ENCODE measurements around the gene VPS35L.
A peak's percentile ranks its signal among the peaks of the same experiment; 100 is the strongest.

VPS35L gene

GRCh38 chr16:19595043-19595767 lies 39.7 kb downstream of the VPS35L start:
- no peak for DNase-seq (ENCODE audit: low spot score)

GRCh38 chr16:19598805-19599510 lies 43.5 kb downstream of the VPS35L start:
- no peak for DNase-seq (ENCODE audit: low spot score)

- DNase-seq (ENCODE audit: low spot score), result no peak
Measured at GRCh38 chr16:19599968-19600716, 44.6 kb downstream of the VPS35L start.

GRCh38 chr16:19601083-19601976 lies 45.8 kb downstream of the VPS35L start:
- DNase-seq (ENCODE audit: low spot score), result peak; percentile 54

- no peak for DNase-seq (ENCODE audit: low spot score)
Measured at GRCh38 chr16:19604911-19605310, 49.4 kb downstream of the VPS35L start.

- no peak for DNase-seq (ENCODE audit: low spot score)
Measured at GRCh38 chr16:19605701-19606100, 50.2 kb downstream of the VPS35L start.

GRCh38 chr16:19607616-19608280 lies 52.2 kb downstream of the VPS35L start:
- DNase-seq (ENCODE audit: low spot score), result peak; percentile 71

- no peak for DNase-seq (ENCODE audit: low spot score)
Measured at GRCh38 chr16:19609359-19609758, 53.9 kb downstream of the VPS35L start.

GRCh38 chr16:19610200-19610599 lies 54.7 kb downstream of the VPS35L start:
- no peak for DNase-seq (ENCODE audit: low spot score)

- no peak for DNase-seq (ENCODE audit: low spot score)
Measured at GRCh38 chr16:19613834-19614233, 58.3 kb downstream of the VPS35L start.

- no peak for DNase-seq (ENCODE audit: low spot score)
Measured at GRCh38 chr16:19616241-19616640, 60.7 kb downstream of the VPS35L start.

GRCh38 chr16:19618876-19619275 lies 63.4 kb downstream of the VPS35L start:
- DNase-seq (ENCODE audit: low spot score), result no peak

GRCh38 chr16:19621445-19621844 lies 65.9 kb downstream of the VPS35L start:
- DNase-seq (ENCODE audit: low spot score), result no peak

- DNase-seq (ENCODE audit: low spot score), result no peak
Measured at GRCh38 chr16:19625039-19625438, 69.5 kb downstream of the VPS35L start.

GRCh38 chr16:19636436-19637267 lies 81.1 kb downstream of the VPS35L start:
- DNase-seq (ENCODE audit: low spot score), result no peak

- DNase-seq (ENCODE audit: low spot score), result no peak
Measured at GRCh38 chr16:19639986-19640421, 84.5 kb downstream of the VPS35L start.

GRCh38 chr16:19642501-19642900 lies 87.0 kb downstream of the VPS35L start:
- no peak for DNase-seq (ENCODE audit: low spot score)

- no peak for DNase-seq (ENCODE audit: low spot score)
Measured at GRCh38 chr16:19644877-19645276, 89.4 kb downstream of the VPS35L start.

GRCh38 chr16:19645557-19645981 lies 90.1 kb downstream of the VPS35L start:
- no peak for DNase-seq (ENCODE audit: low spot score)

- DNase-seq (ENCODE audit: low spot score), result no peak
Measured at GRCh38 chr16:19649980-19650379, 94.5 kb downstream of the VPS35L start.
